HEK293 (cell line): Measurements from ENCODE around the gene TRIM29.

Experiments
- YY1 ChIP-seq: fragments of 450-650 bp; formaldehyde crosslinking; IDR thresholded peaks from 2 replicates; pipeline ENCODE4 v1.5.1; 2018; ENCODE audit warnings: missing biosample characterization, missing genetic modification characterization
- ZEB2 ChIP-seq: fragments of 450-650 bp; formaldehyde crosslinking; IDR thresholded peaks from 2 replicates; pipeline ENCODE4 v1.5.1; 2016; ENCODE audit warnings: missing biosample characterization, missing genetic modification characterization
- ZNF121 ChIP-seq: fragments of 450-650 bp; formaldehyde crosslinking; IDR thresholded peaks from 2 replicates; pipeline ENCODE4 v1.5.1; 2016; ENCODE audit warnings: missing biosample characterization, missing genetic modification characterization
- TF ChIP-seq, protein P1 (sequence below): fragments of 450-650 bp; formaldehyde crosslinking; IDR thresholded peaks from 2 replicates; pipeline ENCODE4 v1.5.1; 2016; ENCODE audit warnings: missing biosample characterization, missing genetic modification characterization

DNA sequence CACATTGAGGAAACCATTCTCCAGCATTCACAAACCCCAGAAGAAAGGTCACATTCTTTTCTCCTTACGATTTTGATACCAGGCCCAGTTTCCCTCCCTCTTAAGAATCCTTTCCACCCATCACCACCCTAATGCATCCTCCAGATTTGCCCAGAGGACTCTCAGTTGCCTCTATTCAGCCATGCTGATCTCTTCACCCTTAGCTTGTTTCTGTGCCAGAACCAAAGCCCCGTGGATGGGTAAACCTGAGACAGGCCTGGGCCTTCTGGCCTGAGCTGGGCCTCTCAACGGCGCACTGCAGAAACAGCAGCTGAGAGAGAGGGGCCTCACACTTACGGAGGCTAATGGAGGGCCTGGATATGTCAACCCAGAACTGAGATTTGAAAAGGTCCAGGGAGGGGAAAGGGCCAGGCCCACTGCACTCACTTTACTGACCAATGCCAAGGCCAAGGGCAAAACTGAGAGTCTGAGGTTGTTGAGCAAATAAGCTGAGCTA, 40.7 kb upstream of the TRIM29 start:
- TF ChIP-seq, protein P1, sequence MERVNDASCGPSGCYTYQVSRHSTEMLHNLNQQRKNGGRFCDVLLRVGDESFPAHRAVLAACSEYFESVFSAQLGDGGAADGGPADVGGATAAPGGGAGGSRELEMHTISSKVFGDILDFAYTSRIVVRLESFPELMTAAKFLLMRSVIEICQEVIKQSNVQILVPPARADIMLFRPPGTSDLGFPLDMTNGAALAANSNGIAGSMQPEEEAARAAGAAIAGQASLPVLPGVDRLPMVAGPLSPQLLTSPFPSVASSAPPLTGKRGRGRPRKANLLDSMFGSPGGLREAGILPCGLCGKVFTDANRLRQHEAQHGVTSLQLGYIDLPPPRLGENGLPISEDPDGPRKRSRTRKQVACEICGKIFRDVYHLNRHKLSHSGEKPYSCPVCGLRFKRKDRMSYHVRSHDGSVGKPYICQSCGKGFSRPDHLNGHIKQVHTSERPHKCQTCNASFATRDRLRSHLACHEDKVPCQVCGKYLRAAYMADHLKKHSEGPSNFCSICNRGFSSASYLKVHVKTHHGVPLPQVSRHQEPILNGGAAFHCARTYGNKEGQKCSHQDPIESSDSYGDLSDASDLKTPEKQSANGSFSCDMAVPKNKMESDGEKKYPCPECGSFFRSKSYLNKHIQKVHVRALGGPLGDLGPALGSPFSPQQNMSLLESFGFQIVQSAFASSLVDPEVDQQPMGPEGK, result no peak
- TF ChIP-seq ZEB2 (tag by site-specific recombination) (no peak), YY1 (tag by site-specific recombination) (no peak), ZNF121 (no peak)
